Measurements from ENCODE around the gene TRIM37. TPM values are rescaled to one million over a fixed set of nuclear protein-coding genes. Genes with fewer than 3 reads are reported as not detected.

Gene TRIM37
- total and polyA plus RNA-seq, 4 donors: 5.4 to 12.9 (median 8.1) TPM

GRCh38 chr17:58974354-58974753 is 132.3 kb downstream of the TRIM37 start:
- H3K9ac ChIP-seq (ENCODE audit: low read depth in 1 of 2, low read length in 2 of 2): no peak overlapping the region
- no peak for DNase-seq (ENCODE audit: low spot score)
- H3K36me3 ChIP-seq (ENCODE audit: control insufficient read depth in 4 of 4, insufficient read depth in 3 of 4, low read depth in 1 of 4, low read length in 3 of 4): no peaks in the 10 kb centered on the region
- H3K4me3 ChIP-seq (ENCODE audit: low read depth in 1 of 3, low read length in 3 of 3): no peak overlapping the region
- H3K4me1 ChIP-seq (ENCODE audit: control insufficient read depth in 4 of 4, insufficient read depth in 4 of 4, low read length in 3 of 4): no peaks in the 10 kb centered on the region
- no peaks in the 10 kb centered on the region for H3K27me3 ChIP-seq (ENCODE audit: control insufficient read depth in 4 of 4, insufficient read depth in 4 of 4, low read length in 3 of 4)
- no peaks in the 10 kb centered on the region for H3K9me3 ChIP-seq (ENCODE audit: control insufficient read depth in 4 of 4, low read length in 3 of 4)
- TF ChIP-seq GABPA (IDR thresholded peaks at IDR 0.05 in 1 of 2, conservative IDR thresholded peaks at IDR 0.05 in 1 of 2): no peak
- no peak for TF ChIP-seq NR2F2 (IDR thresholded peaks at IDR 0.05)
- TF ChIP-seq RXRA (IDR thresholded peaks at IDR 0.05): no peak
- no peak for TF ChIP-seq YY1 (IDR thresholded peaks at IDR 0.05)
- TF ChIP-seq ZBTB33 (IDR thresholded peaks at IDR 0.05): no peak
- no peak for TF ChIP-seq FOXA1 (IDR thresholded peaks at IDR 0.05)
- no peak for TF ChIP-seq EGR1 (IDR thresholded peaks at IDR 0.05; ENCODE audit: low read depth in 2 of 2)
- TF ChIP-seq, protein P1, sequence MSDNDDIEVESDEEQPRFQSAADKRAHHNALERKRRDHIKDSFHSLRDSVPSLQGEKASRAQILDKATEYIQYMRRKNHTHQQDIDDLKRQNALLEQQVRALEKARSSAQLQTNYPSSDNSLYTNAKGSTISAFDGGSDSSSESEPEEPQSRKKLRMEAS (IDR thresholded peaks at IDR 0.05): no peak
- no peak for TF ChIP-seq HNF4A (conservative IDR thresholded peaks at IDR 0.05)
- no peak for TF ChIP-seq JUND (IDR thresholded peaks at IDR 0.05)
- no peak for TF ChIP-seq ATF3 (IDR thresholded peaks at IDR 0.05)
- TF ChIP-seq SP1 (IDR thresholded peaks at IDR 0.05): no peak
- no peak for TF ChIP-seq CTCF (IDR thresholded peaks at IDR 0.05; ENCODE audit: low read depth, low read length, missing input control)
- no peak for TF ChIP-seq TAF1 (conservative IDR thresholded peaks at IDR 0.05)
- TF ChIP-seq, protein P2, sequence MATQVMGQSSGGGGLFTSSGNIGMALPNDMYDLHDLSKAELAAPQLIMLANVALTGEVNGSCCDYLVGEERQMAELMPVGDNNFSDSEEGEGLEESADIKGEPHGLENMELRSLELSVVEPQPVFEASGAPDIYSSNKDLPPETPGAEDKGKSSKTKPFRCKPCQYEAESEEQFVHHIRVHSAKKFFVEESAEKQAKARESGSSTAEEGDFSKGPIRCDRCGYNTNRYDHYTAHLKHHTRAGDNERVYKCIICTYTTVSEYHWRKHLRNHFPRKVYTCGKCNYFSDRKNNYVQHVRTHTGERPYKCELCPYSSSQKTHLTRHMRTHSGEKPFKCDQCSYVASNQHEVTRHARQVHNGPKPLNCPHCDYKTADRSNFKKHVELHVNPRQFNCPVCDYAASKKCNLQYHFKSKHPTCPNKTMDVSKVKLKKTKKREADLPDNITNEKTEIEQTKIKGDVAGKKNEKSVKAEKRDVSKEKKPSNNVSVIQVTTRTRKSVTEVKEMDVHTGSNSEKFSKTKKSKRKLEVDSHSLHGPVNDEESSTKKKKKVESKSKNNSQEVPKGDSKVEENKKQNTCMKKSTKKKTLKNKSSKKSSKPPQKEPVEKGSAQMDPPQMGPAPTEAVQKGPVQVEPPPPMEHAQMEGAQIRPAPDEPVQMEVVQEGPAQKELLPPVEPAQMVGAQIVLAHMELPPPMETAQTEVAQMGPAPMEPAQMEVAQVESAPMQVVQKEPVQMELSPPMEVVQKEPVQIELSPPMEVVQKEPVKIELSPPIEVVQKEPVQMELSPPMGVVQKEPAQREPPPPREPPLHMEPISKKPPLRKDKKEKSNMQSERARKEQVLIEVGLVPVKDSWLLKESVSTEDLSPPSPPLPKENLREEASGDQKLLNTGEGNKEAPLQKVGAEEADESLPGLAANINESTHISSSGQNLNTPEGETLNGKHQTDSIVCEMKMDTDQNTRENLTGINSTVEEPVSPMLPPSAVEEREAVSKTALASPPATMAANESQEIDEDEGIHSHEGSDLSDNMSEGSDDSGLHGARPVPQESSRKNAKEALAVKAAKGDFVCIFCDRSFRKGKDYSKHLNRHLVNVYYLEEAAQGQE (IDR thresholded peaks at IDR 0.05): no peak
- no peak for TF ChIP-seq FOXA2 (IDR thresholded peaks at IDR 0.05)
- no peak for TF ChIP-seq RAD21 (IDR thresholded peaks at IDR 0.05)
- no peak for TF ChIP-seq HNF4G (IDR thresholded peaks at IDR 0.05)
- WGBS: 90% methylated on average over 2 of the region's 2 CpGs
- no peak overlapping the region for H3K27ac ChIP-seq (ENCODE audit: low read depth in 1 of 2, low read length in 2 of 2)

All from liver (tissue), 9 donors.